A673 (cell line): ENCODE data around the gene CTTN. TPM values are rescaled to one million over a fixed set of nuclear protein-coding genes. Genes with fewer than 3 reads are reported as not detected.

Experiments
- BruUV-seq: library from RNA; stranded (reverse); fragments of 400-500 nt; replicated peaks from 2 replicates; lab custom pipeline; 2021; lab: Mats Ljungman, UMichigan
- CTCF ChIA-PET: fragments of 300-600 bp; sonication (Branson Sonifier 250); formaldehyde crosslinking; loops from one replicate; lab custom pipeline; 2022; ENCODE audit warnings: antibody characterized with exemption; lab: Charles Lee
- POLR2A ChIA-PET: fragments of 300-600 bp; sonication (Branson Sonifier 250); formaldehyde crosslinking; loops from one replicate; lab custom pipeline; 2022; ENCODE audit warnings: antibody characterized with exemption; ENCODE audit not compliant: low non-redundant PET; lab: Charles Lee
- DNase-seq: peaks from one replicate; pipeline ENCODE4 v3.0.0-alpha.2; 2015; ENCODE audit warnings: low spot score
- H3K27ac ChIP-seq: fragments of 200-600 bp; sonication (generic); 2 replicates; pipeline ENCODE4 v1.5.1; 2016; ENCODE audit warnings: mixed run types, low read depth, mild to moderate bottlenecking, mixed read lengths, antibody characterized with exemption, low read length; ENCODE audit not compliant: poor library complexity, severe bottlenecking
- H3K27me3 ChIP-seq: fragments of 200-600 bp; sonication (generic); replicated peaks from 2 replicates; pipeline ENCODE4 v1.6.1; 2017; ENCODE audit warnings: mixed run types, low read depth, mild to moderate bottlenecking, mixed read lengths, antibody characterized with exemption, low read length; ENCODE audit not compliant: insufficient read depth, poor library complexity
- H3K36me3 ChIP-seq: fragments of 200-600 bp; sonication (generic); 2 replicates; pipeline ENCODE4 v1.6.1; 2016; ENCODE audit warnings: mixed run types, mild to moderate bottlenecking, mixed read lengths, antibody characterized with exemption, low read length; ENCODE audit not compliant: insufficient read depth, poor library complexity, severe bottlenecking
- H3K4me1 ChIP-seq: fragments of 200-600 bp; sonication (generic); 2 replicates; pipeline ENCODE4 v1.6.1; 2017; ENCODE audit warnings: mixed run types, mild to moderate bottlenecking, mixed read lengths, antibody characterized with exemption, low read length; ENCODE audit not compliant: insufficient read depth, poor library complexity, severe bottlenecking
- H3K4me3 ChIP-seq: fragments of 200-600 bp; sonication (generic); 2 replicates; pipeline ENCODE4 v1.5.1; 2016; ENCODE audit warnings: low read depth, mixed run types, mild to moderate bottlenecking, mixed read lengths, low read length; ENCODE audit not compliant: poor library complexity, severe bottlenecking
- H3K9me3 ChIP-seq: fragments of 200-600 bp; sonication (generic); 2 replicates; pipeline ENCODE4 v1.6.1; 2016; ENCODE audit warnings: mixed run types, low read depth, mild to moderate bottlenecking, mixed read lengths, antibody characterized with exemption, low read length; ENCODE audit not compliant: poor library complexity, severe bottlenecking
- CTCF ChIP-seq: fragments of 300-800, 200-600 bp; sonication (generic); conservative IDR thresholded peaks from 2 replicates; pipeline ENCODE4 v1.5.1; 2017; ENCODE audit warnings: low read depth, mild to moderate bottlenecking, antibody characterized with exemption, low read length, moderate library complexity, mixed read lengths
- EZH2 ChIP-seq: fragments of 200-600 bp; sonication (generic); IDR thresholded peaks from 2 replicates; pipeline ENCODE4 v1.6.1; 2017; ENCODE audit warnings: borderline replicate concordance, low read depth, mild to moderate bottlenecking, mixed read lengths, antibody characterized with exemption, low read length; ENCODE audit not compliant: poor library complexity, severe bottlenecking
- intact Hi-C: fragments of 100-400 bp; cut with micrococcal nuclease; formaldehyde crosslinking; loops from one replicate; pipeline ENCODE4 v1.10.0; 2022; ENCODE audit not compliant: unreplicated experiment
- total RNA-seq: library from RNA; stranded (reverse); gene quantifications from 2 replicates; pipeline ENCODE4 v1.2.3, GENCODE V29; 2021

The CTTN gene
- total RNA-seq, 1 experiment from 2014 or later = 247 TPM

- peak; percentile 42 for DNase-seq
- H3K27ac ChIP-seq = peak overlapping the region; percentile 90
- no peak for TF ChIP-seq CTCF
- no peak for TF ChIP-seq EZH2
- H3K9me3 ChIP-seq = no peaks in the 10 kb centered on the region
- CTCF ChIA-PET = interaction anchor here (0.6 kb wide), 1 partner anchor 549 kb away, joined by 5 read pairs; no protein-coding TSS in a partner anchor
- intact Hi-C loops = no loop called here
- POLR2A ChIA-PET = interaction anchor here (0.6 to 0.7 kb wide), 2 partner anchors 31 to 1085 kb away, joined by 4 to 7 read pairs; no protein-coding TSS in a partner anchor
- H3K27me3 ChIP-seq = no peaks in the 10 kb centered on the region
- H3K4me1 ChIP-seq = peaks cover 11% of the 10 kb centered on the region
- H3K4me3 ChIP-seq = peak overlapping the region; percentile 90
- peaks cover 21% of the 10 kb centered on the region for H3K36me3 ChIP-seq
- BruUV-seq = no TSS peak
These were observed 870 bp upstream of the CTTN start for GRCh38 chr11:70397336-70397982.

- ChIA-PET POLR2A (interaction anchor here (0.6 kb wide), 1 partner anchor 929 kb away, joined by 3 read pairs; no protein-coding TSS in a partner anchor), CTCF (interaction anchor here (1.0 kb wide), 1 partner anchor 172 kb away, joined by 5 read pairs; no protein-coding TSS in a partner anchor)
- Histone ChIP-seq H3K9me3 (no peaks in the 10 kb centered on the region), H3K27ac (peak overlapping the region; percentile 90), H3K4me1 (peaks cover 11% of the 10 kb centered on the region), H3K4me3 (peak overlapping the region; percentile 90), H3K27me3 (no peaks in the 10 kb centered on the region), H3K36me3 (peaks cover 9% of the 10 kb centered on the region)
- DNase-seq = no peak
- TF ChIP-seq CTCF (no peak), EZH2 (no peak)
- intact Hi-C loops = no loop called here
- no TSS peak for BruUV-seq
These were observed 728 bp downstream of the CTTN start for GRCh38 chr11:70398834-70399680.

GRCh38 chr11:70399681-70400112 is 1.4 kb downstream of the CTTN start:
- DNase-seq = peak; percentile 38
- BruUV-seq = no TSS peak
- peak overlapping the region; percentile 90 for H3K27ac ChIP-seq
- no peaks in the 10 kb centered on the region for H3K27me3 ChIP-seq
- peaks cover 9% of the 10 kb centered on the region for H3K36me3 ChIP-seq
- CTCF ChIA-PET = interaction anchor here (1.0 kb wide), 1 partner anchor 172 kb away, joined by 5 read pairs; no protein-coding TSS in a partner anchor
- TF ChIP-seq EZH2 (no peak), CTCF (no peak)
- POLR2A ChIA-PET = interaction anchor here (0.6 kb wide), 1 partner anchor 928 kb away, joined by 3 read pairs; no protein-coding TSS in a partner anchor
- H3K4me1 ChIP-seq = peaks cover 11% of the 10 kb centered on the region
- H3K9me3 ChIP-seq = no peaks in the 10 kb centered on the region
- H3K4me3 ChIP-seq = peak overlapping the region; percentile 90
- intact Hi-C loops = no loop called here
